Measurements from ENCODE around the gene MICAL3.

GRCh38 chr22:17990942-17991341, 33.4 kb downstream of the MICAL3 start:
- TF ChIP-seq CTCF (IDR thresholded peaks at IDR 0.05) (no peak), POLR2A (IDR thresholded peaks at IDR 0.05) (no peak)
